ENCODE results near the gene TAF4B.

GRCh38 chr18:26190506-26190905 lies 35.7 kb upstream of the TAF4B start:
- TF ChIP-seq CTCF (IDR thresholded peaks at IDR 0.05; ENCODE audit: borderline replicate concordance, extremely low read depth, low read length, poor library complexity, severe bottlenecking) = no peak
- TF ChIP-seq EZH2 (IDR thresholded peaks at IDR 0.05; ENCODE audit: borderline replicate concordance, low read depth, low read length, severe bottlenecking) = no peak
